SK-N-SH (cell line): ENCODE results near the gene KLF16. TPM values are rescaled to one million over a fixed set of nuclear protein-coding genes. Genes with fewer than 3 reads are reported as not detected.

Experiments used
- CTCF ChIA-PET: fragments of 300-600, 350-600 bp; formaldehyde crosslinking; extraction: SDS; loops from one replicate; lab custom pipeline; 2021; lab: Yijun Ruan, JAX
- POLR2A ChIA-PET: fragments of 350-600 bp; sonication (Branson Sonifier 250); formaldehyde crosslinking; extraction: SDS; loops from one replicate; lab custom pipeline; 2020; ENCODE audit warnings: antibody characterized with exemption, inconsistent platforms; lab: Yijun Ruan, JAX
- DNase-seq: peaks from one replicate; pipeline ENCODE4 v3.0.0; 2012
- H2AFZ ChIP-seq: fragments of 200-600 bp; sonication (generic); 2 replicates; pipeline ENCODE4 v1.8.1; 2016; ENCODE audit warnings: antibody characterized with exemption, mild to moderate bottlenecking, low read depth
- H3F3A ChIP-seq: fragments of 200-600 bp; sonication (generic); replicated peaks from 2 replicates; pipeline ENCODE3; 2016; ENCODE audit warnings: antibody characterized with exemption, mild to moderate bottlenecking; ENCODE audit not compliant: insufficient read depth
- H3K27ac ChIP-seq, 2 experiments: fragments of 200-500 bp in 1 of 2; fragments of 200-600 bp in 1 of 2; sonication (Bioruptor generic) in 1 of 2; sonication (generic), shearing (Covaris generic) in 1 of 2; 2 replicates each; pipeline versions ENCODE4 v1.5.1 to v1.6.1; 2014 to 2016; ENCODE audit warnings: low read depth in 2 of 2, inconsistent platforms in 1 of 2, low read length in 1 of 2, mild to moderate bottlenecking in 1 of 2, mixed read lengths in 1 of 2
- H3K27me3 ChIP-seq: fragments of 200-600 bp; sonication (generic), shearing (Covaris generic); 2 replicates; pipeline ENCODE4 v1.6.1; 2016; ENCODE audit warnings: mixed run types; ENCODE audit not compliant: insufficient read depth
- H3K36me3 ChIP-seq, 2 experiments: fragments of 200-500 bp in 1 of 2; fragments of 200-600 bp in 1 of 2; sonication (Bioruptor generic) in 1 of 2; sonication (generic) in 1 of 2; replicated peaks in 1 of 2; 2 replicates each; pipeline versions ENCODE3 to v1.5.1; 2014 to 2016; ENCODE audit warnings: low read length in 1 of 2, mild to moderate bottlenecking in 1 of 2; ENCODE audit not compliant: insufficient read depth in 2 of 2, control insufficient read depth in 1 of 2
- H3K4me1 ChIP-seq, 2 experiments: fragments of 200-500 bp in 1 of 2; fragments of 200-600 bp in 1 of 2; sonication (Bioruptor generic) in 1 of 2; sonication (generic), shearing (Covaris generic) in 1 of 2; 2 replicates each; pipeline versions ENCODE4 v1.5.1 to v1.6.1; 2014 to 2016; ENCODE audit warnings: low read depth in 1 of 2, low read length in 1 of 2, mixed run types in 1 of 2; ENCODE audit not compliant: insufficient read depth in 2 of 2, control insufficient read depth in 1 of 2
- H3K4me2 ChIP-seq: fragments of 200-600 bp; sonication (generic), shearing (Covaris generic); 2 replicates; pipeline ENCODE4 v1.6.1; 2017; ENCODE audit warnings: mixed run types
- H3K4me3 ChIP-seq, 2 experiments: fragments of 200-500 bp in 1 of 2; fragments of 200-600 bp in 1 of 2; sonication (Bioruptor generic) in 1 of 2; sonication (generic), shearing (Covaris generic) in 1 of 2; 2 replicates each; pipeline versions ENCODE4 v1.5.1 to v1.8.1; 2014 to 2016; ENCODE audit warnings: low read depth in 2 of 2, inconsistent platforms in 1 of 2, low read length in 1 of 2, mild to moderate bottlenecking in 1 of 2, mixed read lengths in 1 of 2, moderate library complexity in 1 of 2
- H3K79me2 ChIP-seq: fragments of 200-600 bp; sonication (generic); 2 replicates; pipeline ENCODE4 v1.8.1; 2017; ENCODE audit warnings: mild to moderate bottlenecking; ENCODE audit not compliant: insufficient read depth
- H3K9ac ChIP-seq: fragments of 200-600 bp; sonication (generic); 2 replicates; pipeline ENCODE4 v1.6.1; 2017; ENCODE audit warnings: mixed run types
- H3K9me2 ChIP-seq: fragments of 200-600 bp; sonication (generic); 2 replicates; pipeline ENCODE4 v1.6.1; 2017; ENCODE audit warnings: mixed run types
- H3K9me3 ChIP-seq: fragments of 200-600 bp; sonication (generic); 2 replicates; pipeline ENCODE4 v1.6.1; 2017; ENCODE audit warnings: mixed run types, mild to moderate bottlenecking, moderate library complexity
- H4K20me1 ChIP-seq: fragments of 200-600 bp; sonication (generic); 2 replicates; pipeline ENCODE4 v1.6.1; 2017; ENCODE audit warnings: mild to moderate bottlenecking, mixed run types; ENCODE audit not compliant: insufficient read depth
- ELF1 ChIP-seq: IDR thresholded peaks from 2 replicates; pipeline ENCODE4 v1.4.0; 2012
- EZH2phosphoT487 ChIP-seq: fragments of 200-600 bp; sonication (generic); IDR thresholded peaks from 2 replicates; pipeline ENCODE4 v1.6.1; 2017; ENCODE audit warnings: low read depth, mixed run types, mild to moderate bottlenecking, antibody characterized with exemption, moderate library complexity, borderline replicate concordance
- FOSL2 ChIP-seq: IDR thresholded peaks from 2 replicates; pipeline ENCODE4 v1.4.0; 2012; ENCODE audit warnings: low read depth, mild to moderate bottlenecking, moderate library complexity, borderline replicate concordance
- FOXJ3 ChIP-seq: sonication (generic); formaldehyde crosslinking; IDR thresholded peaks from 2 replicates; pipeline ENCODE4 v1.5.1; 2020; ENCODE audit warnings: mild to moderate bottlenecking, missing genetic modification reagents
- FOXM1 ChIP-seq: IDR thresholded peaks from 2 replicates; pipeline ENCODE4 v1.4.0; 2012; ENCODE audit warnings: low read depth, mild to moderate bottlenecking
- GABPA ChIP-seq: IDR thresholded peaks from 2 replicates; pipeline ENCODE4 v1.4.0; 2012; ENCODE audit warnings: low read depth, mild to moderate bottlenecking
- GATA2 ChIP-seq: sonication (generic); formaldehyde crosslinking; IDR thresholded peaks from 2 replicates; pipeline ENCODE4 v1.5.0; 2020; ENCODE audit warnings: mild to moderate bottlenecking, missing genetic modification reagents
- JUND ChIP-seq: IDR thresholded peaks from 2 replicates; pipeline ENCODE4 v1.4.0; 2012
- MXI1 ChIP-seq: IDR thresholded peaks from 2 replicates; pipeline ENCODE4 v1.6.1; 2012; ENCODE audit warnings: mild to moderate bottlenecking, low read depth, low read length, improper control_type of control experiment
- NFIC ChIP-seq: IDR thresholded peaks from 2 replicates; pipeline ENCODE4 v1.4.0; 2012; ENCODE audit warnings: borderline replicate concordance
- POLR2AphosphoS5 ChIP-seq: IDR thresholded peaks from 2 replicates; pipeline ENCODE4 v1.6.1; 2012; ENCODE audit warnings: low read depth, low read length
- RAD21 ChIP-seq: IDR thresholded peaks from 2 replicates; pipeline ENCODE4 v1.6.1; 2012; ENCODE audit warnings: mild to moderate bottlenecking, low read length
- RCOR1 ChIP-seq: fragments of 150-350 bp; IDR thresholded peaks from 2 replicates; pipeline ENCODE4 v1.6.1; 2017; ENCODE audit warnings: antibody characterized with exemption, low read length
- RFX5 ChIP-seq: IDR thresholded peaks from 2 replicates; pipeline ENCODE4 v1.6.1; 2012; ENCODE audit warnings: mild to moderate bottlenecking, improper control_type of control experiment, low read length
- SIN3A ChIP-seq: IDR thresholded peaks from 2 replicates; pipeline ENCODE4 v1.6.1; 2012; ENCODE audit warnings: low read depth, mild to moderate bottlenecking, low read length, moderate library complexity, borderline replicate concordance
- SMC3 ChIP-seq: IDR thresholded peaks from 2 replicates; pipeline ENCODE4 v1.6.1; 2012; ENCODE audit warnings: low read depth, low read length, improper control_type of control experiment
- TEAD4 ChIP-seq: IDR thresholded peaks from 2 replicates; pipeline ENCODE4 v1.4.0; 2012; ENCODE audit warnings: mild to moderate bottlenecking, borderline replicate concordance; ENCODE audit not compliant: insufficient read depth
- USF1 ChIP-seq: IDR thresholded peaks from 2 replicates; pipeline ENCODE4 v1.4.0; 2012; ENCODE audit warnings: low read depth, borderline replicate concordance
- YY1 ChIP-seq: IDR thresholded peaks from 2 replicates; pipeline ENCODE4 v1.4.0; 2012; ENCODE audit warnings: low read depth, mild to moderate bottlenecking
- WGBS: methylation state at CpG from one replicate; pipeline ENCODE4 v1.1.6; 2017; ENCODE audit warnings: low lambda C conversion rate; 5-methylcytosine and 5-hydroxymethylcytosine counted together
- polyA plus RNA-seq, 3 experiments: library from polyadenylated mRNA; depleted of rRNA; stranded (reverse); fragments of >200 nt; gene quantifications; 2 replicates each; pipeline ENCODE4 v1.2.3, GENCODE V29; 2012
- TF ChIP-seq, protein P1 (sequence below): fragments of 200-600 bp; sonication (generic); IDR thresholded peaks from 2 replicates; pipeline ENCODE4 v1.6.1; 2017; ENCODE audit warnings: antibody characterized with exemption, mild to moderate bottlenecking, moderate library complexity
- TF ChIP-seq, protein P2 (sequence below): IDR thresholded peaks from 2 replicates; pipeline ENCODE4 v1.6.1; 2012; ENCODE audit warnings: mild to moderate bottlenecking, low read depth, low read length, moderate library complexity
- TF ChIP-seq, protein P3 (sequence below): IDR thresholded peaks from 2 replicates; pipeline ENCODE4; 2012
- TF ChIP-seq, protein P4 (sequence below): IDR thresholded peaks from 2 replicates; pipeline ENCODE4 v1.4.0; 2012; ENCODE audit warnings: low read depth

Gene KLF16
- polyA plus RNA-seq, 1 of the 3 experiments (the other 2 are of a cell fraction): 16.1 TPM

DNA sequence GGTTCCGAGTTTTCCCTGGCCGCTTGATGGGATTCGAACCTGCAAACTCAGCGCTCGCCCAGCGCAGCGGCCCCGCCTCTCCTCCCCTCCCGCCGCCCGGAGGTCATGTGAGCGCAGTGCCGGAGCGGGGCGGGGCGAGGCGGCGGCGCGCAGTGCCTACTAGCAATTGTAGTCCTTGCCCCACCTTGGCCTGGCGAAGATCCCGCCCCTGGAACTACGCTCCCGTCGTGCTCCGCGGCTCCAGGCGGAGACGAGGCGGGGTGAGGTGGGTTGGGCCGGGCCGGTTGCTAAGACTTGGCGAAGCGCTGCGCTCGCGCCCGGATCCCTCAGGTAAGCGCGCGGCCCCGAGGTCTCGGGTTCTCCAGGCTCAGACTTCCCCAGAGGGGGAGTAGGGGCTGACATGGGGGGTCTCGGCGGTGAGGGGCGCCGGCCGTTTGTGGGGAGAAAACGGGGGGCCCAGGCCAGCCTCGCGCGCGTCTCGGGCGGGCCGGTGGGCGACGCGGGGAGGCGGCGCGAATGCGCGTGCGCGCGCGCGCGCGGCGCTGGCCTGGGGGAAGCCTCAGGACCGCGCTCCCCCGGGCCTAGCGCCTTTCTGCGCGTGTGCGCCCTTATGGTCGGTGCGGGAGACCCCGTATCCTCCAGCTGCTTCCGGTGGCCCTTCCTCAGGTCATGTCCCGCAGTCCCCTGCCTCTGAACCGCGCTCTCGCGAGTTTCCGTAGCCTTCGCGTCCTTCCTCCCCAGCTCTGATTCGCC lies 41.9 kb upstream of the KLF16 start, which contains the start of the genes ADAT3 and SCAMP4:
ADAT3 (plus strand) TSS at position 290 of the 753 bp plus-strand sequence. CDS start 6,649 bp downstream, outside the sequence.
SCAMP4 (plus strand) TSS at position 290 of the 753 bp plus-strand sequence. CDS start 9,621 bp downstream, outside the sequence.
- H3K4me3 ChIP-seq: peak within 1 kb of the TSS; percentile 63 to 67
- 0% methylated on average over 28 of the region's 92 CpGs for WGBS
- POLR2A ChIA-PET: interaction anchor here (0.9 to 1.0 kb wide), 2 partner anchors 33 to 41 kb away, joined by 4 read pairs; no protein-coding TSS in a partner anchor
- H2AFZ ChIP-seq: peak within 1 kb of the TSS; percentile 87
- CTCF ChIA-PET: interaction anchor here (0.7 to 2.9 kb wide), 3 partner anchors 9 to 25 kb away, joined by 3 to 11 read pairs (median 11); no protein-coding TSS in a partner anchor
- peaks cover 48% of the 10 kb centered on the region for H3K79me2 ChIP-seq
- H3K36me3 ChIP-seq: peaks cover 0 to 2% of the 10 kb centered on the region in 2 experiments
- no peaks in the 10 kb centered on the region for H3K27me3 ChIP-seq
- H3K9me2 ChIP-seq: no peaks in the 10 kb centered on the region
- H4K20me1 ChIP-seq: peaks cover 24% of the 10 kb centered on the region
- peak; percentile 98 for DNase-seq
- peak within 1 kb of the TSS; percentile 81 to 82 for H3K27ac ChIP-seq
- H3K4me2 ChIP-seq: peak within 1 kb of the TSS; percentile 84
- H3K9ac ChIP-seq: peak within 1 kb of the TSS; percentile 76
- H3F3A ChIP-seq: peaks cover 17% of the 10 kb centered on the region
- peaks cover 0 to 18% of the 10 kb centered on the region in 2 experiments; a peak in 1 of 4 replicates for H3K4me1 ChIP-seq
- no peaks in the 10 kb centered on the region for H3K9me3 ChIP-seq
- TF ChIP-seq USF1 (peak; percentile 96), RCOR1 (peak; percentile 41; the same call in 1 of the 2 replicates), YY1 (peak; percentile 39; the same call in 1 of the 2 replicates), SIN3A (peak; percentile 55; the same call in 1 of the 2 replicates), GATA2 (CRISPR knock-in tag) (no peak), EZH2phosphoT487 (no peak), TEAD4 (no peak), NFIC (no peak), FOXM1 (no peak), SMC3 (no peak), MXI1 (no peak; the same call in 1 of the 2 replicates), POLR2AphosphoS5 (peak; percentile 78), GABPA (peak; percentile 74), FOXJ3 (CRISPR knock-in tag) (no peak), JUND (no peak), ELF1 (peak; percentile 37; the same call in 1 of the 2 replicates), FOSL2 (no peak), RAD21 (no peak), RFX5 (no peak)
- TF ChIP-seq, protein P1, sequence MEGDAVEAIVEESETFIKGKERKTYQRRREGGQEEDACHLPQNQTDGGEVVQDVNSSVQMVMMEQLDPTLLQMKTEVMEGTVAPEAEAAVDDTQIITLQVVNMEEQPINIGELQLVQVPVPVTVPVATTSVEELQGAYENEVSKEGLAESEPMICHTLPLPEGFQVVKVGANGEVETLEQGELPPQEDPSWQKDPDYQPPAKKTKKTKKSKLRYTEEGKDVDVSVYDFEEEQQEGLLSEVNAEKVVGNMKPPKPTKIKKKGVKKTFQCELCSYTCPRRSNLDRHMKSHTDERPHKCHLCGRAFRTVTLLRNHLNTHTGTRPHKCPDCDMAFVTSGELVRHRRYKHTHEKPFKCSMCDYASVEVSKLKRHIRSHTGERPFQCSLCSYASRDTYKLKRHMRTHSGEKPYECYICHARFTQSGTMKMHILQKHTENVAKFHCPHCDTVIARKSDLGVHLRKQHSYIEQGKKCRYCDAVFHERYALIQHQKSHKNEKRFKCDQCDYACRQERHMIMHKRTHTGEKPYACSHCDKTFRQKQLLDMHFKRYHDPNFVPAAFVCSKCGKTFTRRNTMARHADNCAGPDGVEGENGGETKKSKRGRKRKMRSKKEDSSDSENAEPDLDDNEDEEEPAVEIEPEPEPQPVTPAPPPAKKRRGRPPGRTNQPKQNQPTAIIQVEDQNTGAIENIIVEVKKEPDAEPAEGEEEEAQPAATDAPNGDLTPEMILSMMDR: no peak
- TF ChIP-seq, protein P2, sequence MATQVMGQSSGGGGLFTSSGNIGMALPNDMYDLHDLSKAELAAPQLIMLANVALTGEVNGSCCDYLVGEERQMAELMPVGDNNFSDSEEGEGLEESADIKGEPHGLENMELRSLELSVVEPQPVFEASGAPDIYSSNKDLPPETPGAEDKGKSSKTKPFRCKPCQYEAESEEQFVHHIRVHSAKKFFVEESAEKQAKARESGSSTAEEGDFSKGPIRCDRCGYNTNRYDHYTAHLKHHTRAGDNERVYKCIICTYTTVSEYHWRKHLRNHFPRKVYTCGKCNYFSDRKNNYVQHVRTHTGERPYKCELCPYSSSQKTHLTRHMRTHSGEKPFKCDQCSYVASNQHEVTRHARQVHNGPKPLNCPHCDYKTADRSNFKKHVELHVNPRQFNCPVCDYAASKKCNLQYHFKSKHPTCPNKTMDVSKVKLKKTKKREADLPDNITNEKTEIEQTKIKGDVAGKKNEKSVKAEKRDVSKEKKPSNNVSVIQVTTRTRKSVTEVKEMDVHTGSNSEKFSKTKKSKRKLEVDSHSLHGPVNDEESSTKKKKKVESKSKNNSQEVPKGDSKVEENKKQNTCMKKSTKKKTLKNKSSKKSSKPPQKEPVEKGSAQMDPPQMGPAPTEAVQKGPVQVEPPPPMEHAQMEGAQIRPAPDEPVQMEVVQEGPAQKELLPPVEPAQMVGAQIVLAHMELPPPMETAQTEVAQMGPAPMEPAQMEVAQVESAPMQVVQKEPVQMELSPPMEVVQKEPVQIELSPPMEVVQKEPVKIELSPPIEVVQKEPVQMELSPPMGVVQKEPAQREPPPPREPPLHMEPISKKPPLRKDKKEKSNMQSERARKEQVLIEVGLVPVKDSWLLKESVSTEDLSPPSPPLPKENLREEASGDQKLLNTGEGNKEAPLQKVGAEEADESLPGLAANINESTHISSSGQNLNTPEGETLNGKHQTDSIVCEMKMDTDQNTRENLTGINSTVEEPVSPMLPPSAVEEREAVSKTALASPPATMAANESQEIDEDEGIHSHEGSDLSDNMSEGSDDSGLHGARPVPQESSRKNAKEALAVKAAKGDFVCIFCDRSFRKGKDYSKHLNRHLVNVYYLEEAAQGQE: no peak; the same call in 1 of the 2 replicates
- TF ChIP-seq, protein P3, sequence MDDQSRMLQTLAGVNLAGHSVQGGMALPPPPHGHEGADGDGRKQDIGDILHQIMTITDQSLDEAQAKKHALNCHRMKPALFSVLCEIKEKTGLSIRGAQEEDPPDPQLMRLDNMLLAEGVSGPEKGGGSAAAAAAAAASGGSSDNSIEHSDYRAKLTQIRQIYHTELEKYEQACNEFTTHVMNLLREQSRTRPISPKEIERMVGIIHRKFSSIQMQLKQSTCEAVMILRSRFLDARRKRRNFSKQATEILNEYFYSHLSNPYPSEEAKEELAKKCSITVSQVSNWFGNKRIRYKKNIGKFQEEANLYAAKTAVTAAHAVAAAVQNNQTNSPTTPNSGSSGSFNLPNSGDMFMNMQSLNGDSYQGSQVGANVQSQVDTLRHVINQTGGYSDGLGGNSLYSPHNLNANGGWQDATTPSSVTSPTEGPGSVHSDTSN: peak; percentile 51
- TF ChIP-seq, protein P4, sequence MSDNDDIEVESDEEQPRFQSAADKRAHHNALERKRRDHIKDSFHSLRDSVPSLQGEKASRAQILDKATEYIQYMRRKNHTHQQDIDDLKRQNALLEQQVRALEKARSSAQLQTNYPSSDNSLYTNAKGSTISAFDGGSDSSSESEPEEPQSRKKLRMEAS: peak; percentile 63; the same call in 1 of the 2 replicates
